ENCODE data around the gene SMIM28.

The SMIM28 gene

DNA sequence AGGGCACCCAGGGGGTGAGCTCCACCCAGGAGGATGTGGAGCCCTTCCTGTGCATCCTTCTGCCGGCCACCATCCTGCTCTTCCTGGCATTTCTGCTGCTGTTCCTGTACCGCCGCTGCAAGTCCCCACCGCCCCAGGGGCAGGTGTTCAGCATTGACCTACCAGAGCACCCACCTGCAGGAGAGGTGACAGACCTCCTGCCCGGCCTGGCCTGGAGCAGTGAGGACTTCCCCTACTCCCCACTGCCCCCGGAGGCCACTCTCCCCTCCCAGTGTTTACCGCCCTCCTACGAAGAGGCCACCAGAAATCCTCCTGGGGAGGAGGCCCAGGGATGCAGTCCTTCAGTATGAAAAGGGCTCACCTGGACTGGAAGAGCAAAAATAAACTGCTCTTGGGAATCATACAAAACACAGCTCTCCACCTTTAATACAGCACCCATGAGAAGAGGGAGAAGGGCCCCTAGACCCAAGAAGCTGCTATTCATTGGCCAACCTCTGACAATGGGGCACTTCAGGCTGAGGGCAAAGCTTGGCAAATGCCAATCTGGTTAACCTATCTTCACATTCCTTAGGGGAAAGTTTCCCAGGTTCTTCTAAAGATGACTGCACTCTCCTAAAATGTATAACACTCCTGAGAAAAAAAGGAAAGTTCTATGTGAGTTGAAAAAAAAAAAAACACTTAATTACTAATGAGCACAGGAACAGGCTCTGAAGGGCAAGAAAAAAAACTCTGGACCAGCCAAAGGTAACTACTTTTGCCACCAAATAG, 5.0 kb downstream of the SMIM28 start:
- H3K4me3 ChIP-seq (ENCODE audit: low read length), result no peak overlapping the region
- no peak for DNase-seq (ENCODE audit: low read depth)
- TF ChIP-seq, protein P1, sequence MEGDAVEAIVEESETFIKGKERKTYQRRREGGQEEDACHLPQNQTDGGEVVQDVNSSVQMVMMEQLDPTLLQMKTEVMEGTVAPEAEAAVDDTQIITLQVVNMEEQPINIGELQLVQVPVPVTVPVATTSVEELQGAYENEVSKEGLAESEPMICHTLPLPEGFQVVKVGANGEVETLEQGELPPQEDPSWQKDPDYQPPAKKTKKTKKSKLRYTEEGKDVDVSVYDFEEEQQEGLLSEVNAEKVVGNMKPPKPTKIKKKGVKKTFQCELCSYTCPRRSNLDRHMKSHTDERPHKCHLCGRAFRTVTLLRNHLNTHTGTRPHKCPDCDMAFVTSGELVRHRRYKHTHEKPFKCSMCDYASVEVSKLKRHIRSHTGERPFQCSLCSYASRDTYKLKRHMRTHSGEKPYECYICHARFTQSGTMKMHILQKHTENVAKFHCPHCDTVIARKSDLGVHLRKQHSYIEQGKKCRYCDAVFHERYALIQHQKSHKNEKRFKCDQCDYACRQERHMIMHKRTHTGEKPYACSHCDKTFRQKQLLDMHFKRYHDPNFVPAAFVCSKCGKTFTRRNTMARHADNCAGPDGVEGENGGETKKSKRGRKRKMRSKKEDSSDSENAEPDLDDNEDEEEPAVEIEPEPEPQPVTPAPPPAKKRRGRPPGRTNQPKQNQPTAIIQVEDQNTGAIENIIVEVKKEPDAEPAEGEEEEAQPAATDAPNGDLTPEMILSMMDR (conservative IDR thresholded peaks at IDR 0.05; ENCODE audit: low read depth, low read length), result peak; percentile 8

DNA sequence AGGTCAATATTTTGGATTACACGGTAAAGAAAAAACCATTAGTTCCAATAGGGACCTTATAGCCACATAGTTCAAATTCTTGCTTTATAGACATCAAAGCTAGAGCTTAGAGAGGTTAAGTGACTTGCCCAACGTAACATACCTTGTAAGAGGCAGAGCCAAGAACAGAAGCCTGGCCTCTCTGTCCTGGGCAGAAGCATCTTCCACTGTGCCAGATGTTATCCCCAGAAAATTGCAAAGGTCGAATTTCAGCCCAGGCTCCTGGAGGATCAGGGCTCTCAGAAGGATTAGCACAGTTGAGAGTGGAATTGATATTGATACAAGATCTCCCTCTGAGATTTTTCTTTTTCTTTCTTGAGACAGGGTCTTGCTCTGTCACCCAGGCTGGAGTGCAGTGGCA, 6.1 kb downstream of the SMIM28 start:
- H3K4me3 ChIP-seq (ENCODE audit: low read length), result no peak overlapping the region
- DNase-seq (ENCODE audit: low read depth), result no peak
- TF ChIP-seq, protein P1 (conservative IDR thresholded peaks at IDR 0.05; ENCODE audit: low read depth, low read length), result no peak

DNA sequence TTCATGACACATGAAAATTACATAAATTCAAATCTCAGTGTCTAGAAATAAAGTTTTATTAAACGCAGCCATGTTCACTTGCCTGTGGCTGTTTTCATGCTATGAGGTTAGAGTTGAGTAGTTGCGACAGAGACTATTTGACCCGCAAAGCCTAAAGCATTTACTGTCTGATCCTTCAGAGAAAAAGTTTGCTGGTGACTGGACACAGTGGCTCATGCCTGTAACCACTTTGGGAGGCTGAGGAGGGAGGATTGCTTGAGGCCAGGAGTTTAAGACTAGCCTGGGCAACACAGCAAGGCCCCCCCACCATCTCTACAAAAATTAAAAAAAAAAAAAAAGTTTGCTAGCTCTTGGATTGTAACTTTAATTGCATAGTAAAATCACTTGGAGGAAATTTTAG, 9.2 kb downstream of the SMIM28 start:
- H3K4me3 ChIP-seq (ENCODE audit: low read length), result no peak overlapping the region
- TF ChIP-seq, protein P1 (conservative IDR thresholded peaks at IDR 0.05; ENCODE audit: low read depth, low read length), result no peak
- DNase-seq (ENCODE audit: low read depth), result no peak

DNA sequence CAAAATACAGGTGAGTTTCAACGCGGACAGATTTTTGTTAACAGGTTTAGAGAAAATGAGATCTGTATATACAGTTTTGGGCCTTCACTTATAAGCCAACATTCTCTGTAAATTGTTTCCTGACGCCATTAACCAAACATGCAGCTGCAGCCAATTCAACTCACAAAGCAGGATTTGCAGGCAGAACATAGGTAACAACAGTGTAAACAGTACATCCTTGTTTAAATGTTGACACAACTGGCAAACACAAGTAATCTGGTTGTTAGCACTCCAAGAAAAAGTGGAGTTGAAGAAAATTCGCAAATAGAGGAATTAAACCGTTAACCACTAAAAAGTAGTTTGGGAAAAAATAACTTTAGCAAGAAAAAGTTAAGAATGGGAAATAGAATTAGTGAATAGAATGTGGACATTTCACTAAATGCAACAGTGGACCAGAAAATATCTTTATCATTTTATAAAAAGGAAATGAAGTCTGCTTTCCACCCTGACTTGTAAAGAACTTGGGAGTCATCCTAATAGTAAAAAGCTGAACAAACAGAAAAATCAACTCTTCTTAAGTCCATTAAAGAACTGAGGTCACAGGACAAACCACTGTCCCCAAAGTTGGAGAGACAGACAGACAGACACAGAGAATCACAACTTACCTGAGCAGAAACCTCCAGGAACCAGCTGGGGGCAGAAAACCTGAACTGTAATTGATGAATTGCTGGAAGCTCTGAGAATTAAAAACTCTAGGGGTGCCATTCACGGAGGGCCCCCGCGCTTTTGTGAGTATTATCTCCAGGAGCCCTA, 10.1 kb downstream of the SMIM28 start:
- no peak for DNase-seq (ENCODE audit: low read depth)
- no peak overlapping the region for H3K4me3 ChIP-seq (ENCODE audit: low read length)
- TF ChIP-seq, protein P1 (conservative IDR thresholded peaks at IDR 0.05; ENCODE audit: low read depth, low read length), result no peak

DNA sequence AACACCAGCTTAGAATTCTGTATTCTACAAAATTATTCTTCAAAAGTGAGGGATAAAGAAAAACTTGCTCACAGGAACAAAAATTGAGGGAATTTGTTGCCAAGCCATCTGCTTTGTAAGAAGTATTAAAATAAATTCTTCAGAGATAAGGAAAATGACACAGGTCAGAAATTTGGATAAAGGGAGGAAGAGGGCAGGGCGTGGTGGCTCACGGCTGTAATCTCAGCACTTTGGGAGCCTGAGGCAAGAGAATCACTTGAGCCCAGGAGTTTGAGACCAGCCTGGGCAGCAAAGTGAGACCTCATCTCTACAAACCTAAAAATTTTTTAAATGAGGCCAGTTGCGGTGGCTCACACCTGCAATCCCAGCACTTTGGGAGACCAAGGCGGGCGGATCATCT, 11.8 kb downstream of the SMIM28 start:
- TF ChIP-seq, protein P1 (conservative IDR thresholded peaks at IDR 0.05; ENCODE audit: low read depth, low read length), result no peak
- H3K4me3 ChIP-seq (ENCODE audit: low read length), result no peak overlapping the region
- DNase-seq (ENCODE audit: low read depth), result no peak

DNA sequence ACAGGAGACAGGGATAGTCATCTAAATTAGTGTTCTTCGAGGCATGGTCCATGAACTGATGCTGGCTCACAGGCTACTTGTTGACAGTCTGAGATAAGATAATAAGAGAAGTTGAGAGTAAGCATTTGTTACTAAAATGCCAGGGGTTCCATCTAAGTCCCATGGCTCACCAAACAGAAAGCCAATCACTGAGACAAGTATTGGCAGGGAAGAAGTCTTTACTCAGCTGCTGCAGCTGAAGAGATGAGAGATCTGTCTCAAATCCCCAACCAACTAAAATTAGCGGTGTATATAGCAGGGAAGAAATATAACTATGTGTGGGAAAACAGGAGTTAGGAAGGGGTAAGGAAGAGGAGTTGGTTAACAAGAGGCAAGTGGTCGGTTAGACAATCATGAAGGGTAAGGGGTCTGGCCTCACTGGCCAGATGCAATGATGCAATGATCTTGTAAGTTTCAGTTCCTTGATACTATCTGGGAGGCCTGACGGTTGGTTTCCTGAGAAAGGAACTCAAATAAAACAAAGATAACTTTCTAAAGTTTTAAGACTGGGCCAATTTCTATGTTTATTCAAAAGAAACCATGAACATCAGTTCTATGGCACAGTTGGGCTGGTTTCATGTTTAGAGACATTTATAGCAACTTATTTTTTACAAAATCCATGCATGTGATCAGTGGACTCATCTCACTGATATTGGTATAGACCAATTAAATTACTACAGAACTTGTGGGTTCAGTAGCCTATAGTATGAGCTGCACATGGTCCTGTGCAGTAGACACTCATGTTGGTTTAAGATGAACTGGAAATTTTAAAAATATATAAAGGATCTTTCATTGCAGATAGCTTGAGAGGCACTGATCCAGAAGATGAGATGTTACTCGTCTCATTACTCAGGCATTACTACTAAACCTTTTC, 16.4 kb downstream of the SMIM28 start:
- DNase-seq (ENCODE audit: low read depth), result no peak
- TF ChIP-seq, protein P1 (conservative IDR thresholded peaks at IDR 0.05; ENCODE audit: low read depth, low read length), result no peak
- no peak overlapping the region for H3K4me3 ChIP-seq (ENCODE audit: low read length)
